HepG2 (cell line): ENCODE data around the gene THOC5. TPM values are rescaled to one million over a fixed set of nuclear protein-coding genes. Genes with fewer than 3 reads are reported as not detected.

Experiments
- EED ChIP-seq: sonication (generic); formaldehyde crosslinking; IDR thresholded peaks from 2 replicates; pipeline ENCODE4 v1.5.0; 2020; ENCODE audit warnings: mild to moderate bottlenecking, missing genetic modification reagents
- EHMT2 ChIP-seq: fragments of 200-600 bp; sonication (generic); IDR thresholded peaks from 2 replicates; pipeline ENCODE4 v1.7.0; 2017; ENCODE audit warnings: antibody characterized with exemption, low read depth, low read length, borderline replicate concordance
- GTF2F1 ChIP-seq: fragments of 150-350 bp; IDR thresholded peaks from 2 replicates; pipeline ENCODE4 v1.6.1; 2014; ENCODE audit warnings: low read length
- IRF2 ChIP-seq: IDR thresholded peaks from 2 replicates; pipeline ENCODE4 v1.6.1; 2018; ENCODE audit warnings: missing genetic modification reagents, missing compliant biosample characterization
- NFKB2 ChIP-seq: sonication (generic); formaldehyde crosslinking; IDR thresholded peaks from 2 replicates; pipeline ENCODE4 v1.4.0; 2020; ENCODE audit warnings: missing genetic modification reagents, borderline replicate concordance
- RARA ChIP-seq: IDR thresholded peaks from 2 replicates; pipeline ENCODE4 v1.6.1; 2016; ENCODE audit warnings: missing genetic modification reagents, missing compliant biosample characterization
- REXO4 ChIP-seq: sonication (generic); formaldehyde crosslinking; IDR thresholded peaks from 2 replicates; pipeline ENCODE4 v1.8.0; 2022; ENCODE audit warnings: missing genetic modification reagents, mild to moderate bottlenecking, borderline replicate concordance
- SMYD3 ChIP-seq: sonication (generic); formaldehyde crosslinking; IDR thresholded peaks from 2 replicates; pipeline ENCODE4 v1.8.1; 2023; ENCODE audit warnings: mild to moderate bottlenecking, missing genetic modification reagents
- SRF ChIP-seq: IDR thresholded peaks from 2 replicates; pipeline ENCODE4 v1.6.1; 2011; ENCODE audit warnings: mild to moderate bottlenecking, low read depth, low read length, moderate library complexity
- TCF7 ChIP-seq: sonication (generic); IDR thresholded peaks from 2 replicates; pipeline ENCODE4 v1.6.1; 2016; ENCODE audit warnings: antibody characterized with exemption, low read depth
- TOPORS ChIP-seq: sonication (generic); formaldehyde crosslinking; IDR thresholded peaks from 2 replicates; pipeline ENCODE4 v1.8.0; 2023; ENCODE audit warnings: mild to moderate bottlenecking, missing genetic modification reagents
- ZEB1 ChIP-seq: IDR thresholded peaks from 2 replicates; pipeline ENCODE4 v1.6.1; 2012; ENCODE audit warnings: mild to moderate bottlenecking, low read depth, inconsistent platforms; ENCODE audit not compliant: insufficient replicate concordance
- ZMYM2 ChIP-seq: sonication (generic); formaldehyde crosslinking; IDR thresholded peaks from 2 replicates; pipeline ENCODE4 v1.8.0; 2022; ENCODE audit warnings: mild to moderate bottlenecking, missing genetic modification reagents
- ZNF296 ChIP-seq: sonication (generic); formaldehyde crosslinking; conservative IDR thresholded peaks from 2 replicates; pipeline ENCODE4 v1.5.0; 2020; ENCODE audit warnings: mild to moderate bottlenecking, missing genetic modification reagents
- ZNF678 ChIP-seq: sonication (generic); formaldehyde crosslinking; IDR thresholded peaks from 2 replicates; pipeline ENCODE4 v1.4.0; 2020; ENCODE audit warnings: mild to moderate bottlenecking, missing genetic modification reagents
- ZNF839 ChIP-seq: sonication (generic); formaldehyde crosslinking; IDR thresholded peaks from 2 replicates; pipeline ENCODE4 v1.4.0; 2020; ENCODE audit warnings: missing genetic modification reagents, mild to moderate bottlenecking, borderline replicate concordance
- polyA plus RNA-seq, 8 experiments: library from polyadenylated mRNA; depleted of rRNA in 3 of 8; stranded (reverse) in 7 of 8; unstranded in 1 of 8; fragments of >200 nt; fragmentation: Illumina TruSeq in 4 of 8; extraction: Trizol in 4 of 8; gene quantifications; 2 replicates each; pipeline versions ENCODE4 v1.2.1 to v1.2.3, GENCODE V29; 2011 to 2016; ENCODE audit warnings: low read depth in 4 of 8, missing spikeins in 1 of 8, mixed read lengths in 1 of 8; ENCODE audit not compliant: insufficient read depth in 1 of 8
- total RNA-seq, 5 experiments: library from RNA; depleted of rRNA; stranded (reverse); fragments of >200 nt; fragmentation: Illumina TruSeq; extraction: Trizol; gene quantifications; 2 replicates each; pipeline ENCODE4 v1.2.3, GENCODE V29; 2016; ENCODE audit warnings: low read depth in 1 of 5
- TF ChIP-seq, protein P1 (sequence below): sonication (generic); formaldehyde crosslinking; IDR thresholded peaks from 2 replicates; pipeline ENCODE4 v1.5.0; 2020; ENCODE audit warnings: missing genetic modification reagents
- TF ChIP-seq, protein P2 (sequence below): sonication (generic); formaldehyde crosslinking; conservative IDR thresholded peaks from 2 replicates; pipeline ENCODE4 v1.4.0; 2020; ENCODE audit warnings: missing genetic modification reagents
- TF ChIP-seq, protein P3 (sequence below): sonication (generic); formaldehyde crosslinking; IDR thresholded peaks from 2 replicates; pipeline ENCODE4 v1.5.0; 2020; ENCODE audit warnings: mild to moderate bottlenecking, missing genetic modification reagents
- TF ChIP-seq, protein P4 (sequence below): sonication (generic); formaldehyde crosslinking; IDR thresholded peaks from 2 replicates; pipeline ENCODE4 v1.4.0; 2020; ENCODE audit warnings: missing genetic modification reagents, borderline replicate concordance
- TF ChIP-seq, protein P5 (sequence below): sonication (generic); formaldehyde crosslinking; IDR thresholded peaks from 2 replicates; pipeline ENCODE4 v1.4.0; 2020; ENCODE audit warnings: mild to moderate bottlenecking, missing genetic modification reagents

Gene THOC5
- total and polyA plus RNA-seq, 2 of the 13 experiments (the other 11 are each of a cell fraction or from before 2014, with no cell fraction given), result 45.8 to 46.7 TPM

DNA sequence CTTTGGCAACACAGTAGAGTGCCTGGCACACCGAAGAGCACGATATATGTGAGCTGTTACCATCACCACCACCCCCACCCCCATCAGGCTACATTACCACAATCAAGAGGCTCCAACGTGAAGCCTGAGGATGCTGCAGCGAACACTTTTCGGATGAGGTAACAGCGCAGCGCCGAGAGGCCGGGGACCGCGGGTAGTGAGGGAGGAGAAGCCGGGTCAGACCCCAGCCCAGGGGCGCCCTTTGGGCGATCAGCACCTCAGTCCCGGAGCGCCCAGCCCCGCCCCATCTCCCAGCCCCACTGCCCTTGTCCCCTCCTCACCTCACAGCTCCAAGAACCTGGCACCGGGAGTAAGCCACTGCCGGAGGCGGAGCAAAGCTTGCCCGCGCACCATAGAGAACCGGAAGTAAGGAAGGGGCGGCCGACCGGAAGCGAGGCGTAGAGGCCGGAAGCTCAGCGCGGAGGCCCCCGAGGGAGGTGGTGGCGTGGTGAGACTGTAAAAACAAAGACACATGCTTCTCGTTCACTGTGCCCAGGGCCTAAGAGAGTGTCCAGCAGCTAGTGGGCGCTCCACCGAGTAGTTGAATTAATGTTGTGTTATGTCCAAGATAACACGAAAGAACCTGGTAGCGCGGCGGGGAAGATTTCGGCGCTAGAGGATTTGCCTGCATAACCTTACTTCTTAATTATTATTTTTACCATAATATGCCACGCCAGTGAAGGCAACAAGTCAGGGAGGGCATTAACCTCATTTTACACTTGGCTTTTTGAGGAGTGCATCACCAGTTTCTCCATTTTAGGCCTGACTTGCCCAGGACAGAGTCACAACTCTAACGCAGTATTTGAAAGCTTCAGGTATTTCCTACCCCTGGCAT, at the start of gene THOC5 (continued):
- no peak; the same call in 1 of the 2 replicates for TF ChIP-seq RARA (CRISPR knock-in tag)
- TF ChIP-seq ZNF839 (CRISPR knock-in tag), result no peak
- TF ChIP-seq, protein P1, sequence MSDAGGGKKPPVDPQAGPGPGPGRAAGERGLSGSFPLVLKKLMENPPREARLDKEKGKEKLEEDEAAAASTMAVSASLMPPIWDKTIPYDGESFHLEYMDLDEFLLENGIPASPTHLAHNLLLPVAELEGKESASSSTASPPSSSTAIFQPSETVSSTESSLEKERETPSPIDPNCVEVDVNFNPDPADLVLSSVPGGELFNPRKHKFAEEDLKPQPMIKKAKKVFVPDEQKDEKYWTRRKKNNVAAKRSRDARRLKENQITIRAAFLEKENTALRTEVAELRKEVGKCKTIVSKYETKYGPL (CRISPR knock-in tag), result no peak
- no peak for TF ChIP-seq EED (CRISPR knock-in tag)
- TF ChIP-seq IRF2 (CRISPR knock-in tag), result peak; percentile 75
- TF ChIP-seq SMYD3, result no peak
- TF ChIP-seq, protein P2, sequence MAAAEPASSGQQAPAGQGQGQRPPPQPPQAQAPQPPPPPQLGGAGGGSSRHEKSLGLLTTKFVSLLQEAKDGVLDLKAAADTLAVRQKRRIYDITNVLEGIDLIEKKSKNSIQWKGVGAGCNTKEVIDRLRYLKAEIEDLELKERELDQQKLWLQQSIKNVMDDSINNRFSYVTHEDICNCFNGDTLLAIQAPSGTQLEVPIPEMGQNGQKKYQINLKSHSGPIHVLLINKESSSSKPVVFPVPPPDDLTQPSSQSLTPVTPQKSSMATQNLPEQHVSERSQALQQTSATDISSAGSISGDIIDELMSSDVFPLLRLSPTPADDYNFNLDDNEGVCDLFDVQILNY, result no peak
- TF ChIP-seq ZNF296 (CRISPR knock-in tag), result no peak
- TF ChIP-seq, protein P3, sequence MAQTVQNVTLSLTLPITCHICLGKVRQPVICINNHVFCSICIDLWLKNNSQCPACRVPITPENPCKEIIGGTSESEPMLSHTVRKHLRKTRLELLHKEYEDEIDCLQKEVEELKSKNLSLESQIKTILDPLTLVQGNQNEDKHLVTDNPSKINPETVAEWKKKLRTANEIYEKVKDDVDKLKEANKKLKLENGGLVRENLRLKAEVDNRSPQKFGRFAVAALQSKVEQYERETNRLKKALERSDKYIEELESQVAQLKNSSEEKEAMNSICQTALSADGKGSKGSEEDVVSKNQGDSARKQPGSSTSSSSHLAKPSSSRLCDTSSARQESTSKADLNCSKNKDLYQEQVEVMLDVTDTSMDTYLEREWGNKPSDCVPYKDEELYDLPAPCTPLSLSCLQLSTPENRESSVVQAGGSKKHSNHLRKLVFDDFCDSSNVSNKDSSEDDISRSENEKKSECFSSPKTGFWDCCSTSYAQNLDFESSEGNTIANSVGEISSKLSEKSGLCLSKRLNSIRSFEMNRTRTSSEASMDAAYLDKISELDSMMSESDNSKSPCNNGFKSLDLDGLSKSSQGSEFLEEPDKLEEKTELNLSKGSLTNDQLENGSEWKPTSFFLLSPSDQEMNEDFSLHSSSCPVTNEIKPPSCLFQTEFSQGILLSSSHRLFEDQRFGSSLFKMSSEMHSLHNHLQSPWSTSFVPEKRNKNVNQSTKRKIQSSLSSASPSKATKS (CRISPR knock-in tag), result no peak
- TF ChIP-seq EHMT2, result no peak
- TF ChIP-seq NFKB2 (CRISPR knock-in tag), result no peak; the same call in 1 of the 2 replicates
- TF ChIP-seq GTF2F1, result no peak
- TF ChIP-seq, protein P4, sequence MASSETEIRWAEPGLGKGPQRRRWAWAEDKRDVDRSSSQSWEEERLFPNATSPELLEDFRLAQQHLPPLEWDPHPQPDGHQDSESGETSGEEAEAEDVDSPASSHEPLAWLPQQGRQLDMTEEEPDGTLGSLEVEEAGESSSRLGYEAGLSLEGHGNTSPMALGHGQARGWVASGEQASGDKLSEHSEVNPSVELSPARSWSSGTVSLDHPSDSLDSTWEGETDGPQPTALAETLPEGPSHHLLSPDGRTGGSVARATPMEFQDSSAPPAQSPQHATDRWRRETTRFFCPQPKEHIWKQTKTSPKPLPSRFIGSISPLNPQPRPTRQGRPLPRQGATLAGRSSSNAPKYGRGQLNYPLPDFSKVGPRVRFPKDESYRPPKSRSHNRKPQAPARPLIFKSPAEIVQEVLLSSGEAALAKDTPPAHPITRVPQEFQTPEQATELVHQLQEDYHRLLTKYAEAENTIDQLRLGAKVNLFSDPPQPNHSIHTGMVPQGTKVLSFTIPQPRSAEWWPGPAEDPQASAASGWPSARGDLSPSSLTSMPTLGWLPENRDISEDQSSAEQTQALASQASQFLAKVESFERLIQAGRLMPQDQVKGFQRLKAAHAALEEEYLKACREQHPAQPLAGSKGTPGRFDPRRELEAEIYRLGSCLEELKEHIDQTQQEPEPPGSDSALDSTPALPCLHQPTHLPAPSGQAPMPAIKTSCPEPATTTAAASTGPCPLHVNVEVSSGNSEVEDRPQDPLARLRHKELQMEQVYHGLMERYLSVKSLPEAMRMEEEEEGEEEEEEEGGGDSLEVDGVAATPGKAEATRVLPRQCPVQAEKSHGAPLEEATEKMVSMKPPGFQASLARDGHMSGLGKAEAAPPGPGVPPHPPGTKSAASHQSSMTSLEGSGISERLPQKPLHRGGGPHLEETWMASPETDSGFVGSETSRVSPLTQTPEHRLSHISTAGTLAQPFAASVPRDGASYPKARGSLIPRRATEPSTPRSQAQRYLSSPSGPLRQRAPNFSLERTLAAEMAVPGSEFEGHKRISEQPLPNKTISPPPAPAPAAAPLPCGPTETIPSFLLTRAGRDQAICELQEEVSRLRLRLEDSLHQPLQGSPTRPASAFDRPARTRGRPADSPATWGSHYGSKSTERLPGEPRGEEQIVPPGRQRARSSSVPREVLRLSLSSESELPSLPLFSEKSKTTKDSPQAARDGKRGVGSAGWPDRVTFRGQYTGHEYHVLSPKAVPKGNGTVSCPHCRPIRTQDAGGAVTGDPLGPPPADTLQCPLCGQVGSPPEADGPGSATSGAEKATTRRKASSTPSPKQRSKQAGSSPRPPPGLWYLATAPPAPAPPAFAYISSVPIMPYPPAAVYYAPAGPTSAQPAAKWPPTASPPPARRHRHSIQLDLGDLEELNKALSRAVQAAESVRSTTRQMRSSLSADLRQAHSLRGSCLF, result no peak
- TF ChIP-seq SRF, result peak; percentile 42; the same call in 1 of the 2 replicates
- no peak for TF ChIP-seq ZMYM2 (CRISPR knock-in tag)
- TF ChIP-seq ZNF678, result no peak
- TF ChIP-seq TOPORS (CRISPR knock-in tag), result peak; percentile 63; the same call in 1 of the 2 replicates
- TF ChIP-seq ZEB1, result no peak
- no peak for TF ChIP-seq REXO4 (CRISPR knock-in tag)
- TF ChIP-seq TCF7, result no peak
- TF ChIP-seq, protein P5, sequence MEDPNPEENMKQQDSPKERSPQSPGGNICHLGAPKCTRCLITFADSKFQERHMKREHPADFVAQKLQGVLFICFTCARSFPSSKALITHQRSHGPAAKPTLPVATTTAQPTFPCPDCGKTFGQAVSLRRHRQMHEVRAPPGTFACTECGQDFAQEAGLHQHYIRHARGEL (CRISPR knock-in tag), result no peak
